ENCODE data around the gene KCNQ4. TPM values are rescaled to one million over a fixed set of nuclear protein-coding genes. Genes with fewer than 3 reads are reported as not detected.
A peak's percentile ranks its signal among the peaks of the same experiment; 100 is the strongest.

Gene KCNQ4
- total RNA-seq, 1 experiment from 2014 or later = not detected

DNA sequence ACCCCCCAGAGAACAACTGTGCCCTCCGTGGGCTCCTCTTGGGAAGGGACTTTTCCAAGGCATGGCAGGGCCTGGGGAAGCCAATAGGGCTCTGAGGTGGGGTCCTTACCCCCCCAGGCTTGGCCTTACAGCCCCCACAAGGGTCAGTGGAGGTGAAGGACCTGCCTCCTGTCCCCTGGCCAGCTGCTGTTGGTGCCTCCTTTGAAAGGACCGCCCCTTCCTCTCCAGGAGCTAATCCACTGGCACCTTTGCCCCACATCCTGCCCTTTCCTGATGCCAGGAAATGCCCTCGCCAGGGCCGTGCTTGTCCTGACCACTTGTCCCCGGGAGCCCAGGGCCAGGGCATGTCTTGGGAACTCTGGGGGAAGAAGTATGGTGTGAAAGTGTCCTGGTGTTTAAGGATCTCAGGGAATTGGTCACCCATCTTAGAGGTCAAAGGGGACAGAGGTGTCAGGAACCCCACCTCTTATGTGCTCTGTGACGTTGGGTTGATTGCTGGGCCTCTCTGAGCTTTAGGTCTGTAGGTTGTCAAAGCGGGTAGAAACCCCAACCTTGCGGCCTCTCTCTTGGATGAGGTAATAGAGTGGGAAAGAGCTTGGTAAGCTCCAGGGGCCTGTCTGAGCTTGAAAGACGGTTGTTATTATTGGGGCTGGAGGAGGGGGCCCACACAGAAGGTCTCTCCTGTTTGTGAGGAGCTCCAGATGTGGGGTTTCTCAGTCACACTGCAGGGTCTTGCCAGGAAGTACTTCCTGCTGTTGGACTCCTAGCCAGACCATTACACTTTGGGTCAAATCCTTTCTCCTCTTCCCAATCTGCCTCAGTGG lies 2.8 kb downstream of the KCNQ4 start:
- DNase-seq = no peak

DNA sequence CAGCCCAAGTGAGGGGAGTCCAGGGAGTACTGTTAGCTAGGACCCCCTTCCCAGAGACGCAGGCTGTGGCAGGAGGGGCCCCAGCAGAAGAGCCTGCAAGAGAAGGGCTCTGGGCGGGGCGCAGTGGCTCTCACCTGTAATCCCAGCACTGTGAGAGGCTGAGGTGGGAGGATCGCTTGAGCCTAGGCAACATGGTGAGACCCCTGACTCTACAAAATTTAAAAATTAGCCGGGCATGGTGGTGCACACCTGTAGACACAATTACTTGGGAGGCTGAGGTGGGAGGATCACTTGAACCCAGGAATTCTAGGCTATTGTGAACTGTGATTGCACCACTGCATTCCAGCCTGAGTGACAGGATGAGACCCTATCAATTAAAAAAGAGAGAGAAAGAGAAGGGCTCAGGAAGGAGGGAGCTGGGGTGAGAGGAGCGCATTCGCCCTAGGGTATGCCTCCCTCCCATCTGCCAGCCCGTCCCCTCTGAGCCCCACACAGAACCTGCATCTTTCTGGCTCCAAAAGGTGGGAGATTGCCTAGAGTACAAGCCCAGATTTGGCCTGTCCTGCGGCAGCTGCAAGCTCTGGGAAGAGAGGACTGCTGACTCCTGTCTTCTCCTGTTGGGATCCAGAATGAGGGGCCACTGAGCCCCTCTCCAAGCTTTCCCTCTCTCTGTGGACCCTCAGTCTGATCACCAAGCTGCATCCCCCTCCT lies 3.6 kb downstream of the KCNQ4 start:
- no peaks in the 10 kb centered on the region for H3K27me3 ChIP-seq
- H3K36me3 ChIP-seq = no peaks in the 10 kb centered on the region
- no peak for DNase-seq
- no peaks in the 10 kb centered on the region for H3K9me3 ChIP-seq
- H3K4me3 ChIP-seq = no peak overlapping the region

More for the DNA sequence above, 2.8 kb downstream of the KCNQ4 start:
- no peaks in the 10 kb centered on the region for H3K9me3 ChIP-seq
- H3K4me3 ChIP-seq = no peak overlapping the region
- no peaks in the 10 kb centered on the region for H3K27me3 ChIP-seq
- H3K36me3 ChIP-seq = no peaks in the 10 kb centered on the region

DNA sequence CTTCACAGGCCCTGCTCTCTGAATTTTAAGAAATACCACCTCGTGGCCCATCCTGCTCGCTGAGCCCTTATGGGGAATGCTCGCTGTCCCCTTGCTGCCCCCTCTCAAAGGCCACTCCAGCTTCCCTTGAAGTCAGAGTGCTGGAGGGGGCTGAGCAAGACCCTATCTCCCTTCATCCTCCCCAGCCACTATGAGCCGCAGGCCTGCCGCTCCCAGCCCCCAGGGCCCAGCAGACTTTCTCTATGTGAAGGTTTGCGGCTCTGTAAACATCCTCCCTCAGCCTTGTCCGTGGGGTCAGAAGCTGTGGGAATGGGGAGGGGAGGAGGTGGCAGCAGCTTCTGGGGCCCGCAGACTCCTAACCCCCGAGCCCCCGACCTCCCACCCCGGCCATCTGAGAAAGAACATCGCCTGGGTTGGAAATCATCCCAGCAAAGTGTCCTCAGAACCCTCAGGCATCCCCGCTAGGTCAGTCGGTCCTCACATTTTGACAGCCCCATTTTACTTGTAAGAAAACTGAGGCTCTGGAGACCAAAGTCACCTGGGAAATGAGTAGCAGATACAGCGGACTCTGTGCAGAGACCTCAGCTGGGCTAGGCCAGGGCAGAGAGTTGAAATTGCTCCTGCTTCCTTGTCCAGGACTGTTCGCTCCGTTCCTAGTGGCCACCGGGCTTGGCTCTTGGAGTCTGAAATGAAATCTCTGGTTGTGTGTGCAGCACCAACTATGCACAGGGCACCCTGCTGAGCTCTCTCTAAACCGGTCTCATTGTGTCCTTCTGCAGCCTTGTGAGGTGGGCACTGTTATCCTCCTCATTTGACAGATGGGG lies 4.4 kb downstream of the KCNQ4 start:
- Histone ChIP-seq H3K27me3 (no peaks in the 10 kb centered on the region), H3K36me3 (no peaks in the 10 kb centered on the region), H3K4me3 (no peak overlapping the region), H3K9me3 (no peaks in the 10 kb centered on the region)
- DNase-seq = no peak

DNA sequence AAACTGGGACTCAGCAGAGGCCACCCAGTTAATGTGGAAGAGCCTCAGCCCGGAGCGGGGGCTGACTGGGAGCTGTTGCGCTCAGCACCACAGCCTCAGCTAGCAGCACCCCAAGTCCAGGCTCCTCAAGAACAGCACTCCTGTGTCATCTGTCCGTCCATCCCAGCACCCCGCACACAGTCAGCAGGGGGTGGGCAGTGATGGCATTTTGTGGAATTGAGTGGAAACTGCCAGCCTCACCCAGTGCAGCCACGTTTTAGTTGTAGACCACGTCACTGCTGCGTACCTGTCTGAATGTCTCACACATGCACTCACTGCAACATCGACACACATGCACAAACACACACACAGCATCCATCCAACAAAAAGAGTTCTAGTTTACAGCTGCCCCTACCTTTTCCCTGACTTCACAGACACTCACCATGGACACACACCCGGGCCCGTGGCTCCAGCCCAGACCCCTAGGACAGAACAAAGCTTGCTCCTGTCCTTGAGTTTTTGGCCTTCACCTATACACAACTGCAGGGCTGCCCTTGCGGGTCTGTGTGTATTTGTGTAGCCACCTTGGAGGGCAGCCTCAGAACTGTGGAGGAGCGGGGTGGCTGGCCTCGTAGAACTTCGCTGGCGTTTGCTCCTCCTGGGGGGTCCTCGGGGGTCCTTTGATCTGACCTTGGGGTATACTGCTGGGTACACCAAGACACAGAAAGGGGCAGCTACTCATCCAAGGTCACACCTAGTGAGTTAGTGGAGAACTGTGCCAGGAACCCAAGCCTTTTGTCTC lies 5.2 kb downstream of the KCNQ4 start:
- Histone ChIP-seq H3K36me3 (no peaks in the 10 kb centered on the region), H3K4me3 (no peak overlapping the region), H3K27me3 (no peaks in the 10 kb centered on the region), H3K9me3 (no peaks in the 10 kb centered on the region)
- no peak for DNase-seq

DNA sequence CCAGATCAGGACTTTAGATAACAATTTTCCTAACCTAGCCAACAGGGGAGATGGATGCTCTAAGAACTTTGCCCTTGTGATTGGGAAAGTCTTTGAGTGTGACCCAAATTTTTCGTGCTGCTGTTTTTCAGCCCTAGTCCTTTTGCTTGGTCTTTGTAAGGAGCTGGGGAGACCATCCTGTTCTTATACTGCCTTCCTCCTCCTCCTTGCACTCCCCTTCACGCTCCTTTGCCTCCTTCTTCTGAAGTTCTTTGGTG lies 5.7 kb downstream of the KCNQ4 start:
- Histone ChIP-seq H3K36me3 (no peaks in the 10 kb centered on the region), H3K9me3 (no peaks in the 10 kb centered on the region), H3K27me3 (no peaks in the 10 kb centered on the region), H3K4me3 (no peak overlapping the region)
- no peak for DNase-seq

DNA sequence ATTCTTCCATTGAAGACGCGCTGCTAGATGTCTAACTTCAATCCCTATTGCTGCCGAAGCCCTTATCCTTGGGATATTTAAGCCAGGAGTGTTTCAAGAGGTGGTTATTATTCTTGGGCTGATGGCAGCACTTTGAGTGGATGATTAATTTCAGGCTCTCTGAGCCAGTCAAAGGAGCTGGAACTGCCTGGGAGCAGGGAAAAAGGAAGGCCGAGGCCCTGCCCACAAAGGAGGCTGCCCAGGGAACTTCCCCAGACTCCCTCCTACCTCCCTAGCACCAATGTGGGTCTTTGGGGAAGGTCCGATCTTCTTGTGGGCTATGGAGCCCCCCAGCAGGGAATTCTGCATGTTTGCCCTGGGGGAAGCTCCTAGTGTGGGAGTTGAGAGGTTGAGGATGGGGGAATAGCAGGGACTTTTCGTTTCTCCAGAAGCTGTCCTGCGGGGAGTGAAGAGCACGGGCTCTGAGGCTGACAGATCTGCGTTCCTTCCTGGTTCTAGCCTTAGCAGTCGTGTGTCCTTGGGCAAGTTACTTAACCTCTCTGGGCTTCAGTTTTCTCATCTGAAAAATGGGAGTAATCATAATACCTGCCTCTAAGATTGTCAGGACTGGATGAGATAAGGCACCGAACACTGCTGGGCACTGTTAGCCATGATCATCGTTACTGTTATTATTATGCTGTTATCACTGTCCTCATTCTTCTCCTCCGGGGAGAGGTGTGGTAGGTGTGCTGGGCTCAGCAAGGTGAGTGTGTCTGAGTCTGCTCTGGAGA lies 6.3 kb downstream of the KCNQ4 start:
- Histone ChIP-seq H3K27me3 (no peaks in the 10 kb centered on the region), H3K4me3 (no peak overlapping the region), H3K36me3 (no peaks in the 10 kb centered on the region), H3K9me3 (no peaks in the 10 kb centered on the region)
- no peak for DNase-seq

DNA sequence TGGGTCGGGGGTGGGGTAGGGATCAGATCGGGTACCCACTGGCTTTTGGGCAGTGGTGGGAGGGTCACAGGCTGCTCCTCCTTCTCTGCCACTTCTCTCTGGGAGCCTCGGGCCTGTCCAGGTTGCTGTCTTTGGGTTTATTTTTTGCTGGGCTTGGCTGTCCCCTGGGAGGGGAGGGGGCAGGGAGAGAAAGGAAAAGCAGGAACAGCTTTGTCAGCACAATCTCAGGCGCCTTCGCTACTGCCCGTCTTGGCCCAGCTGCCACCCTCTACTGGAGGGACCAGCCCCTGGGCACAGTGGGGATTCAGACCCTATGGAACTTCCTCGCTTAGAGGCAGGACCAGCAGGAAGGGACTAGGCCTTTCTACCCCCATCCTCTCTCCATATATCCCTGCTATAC lies 8.4 kb downstream of the KCNQ4 start:
- Histone ChIP-seq H3K4me3 (no peak overlapping the region), H3K27me3 (no peaks in the 10 kb centered on the region), H3K9me3 (no peaks in the 10 kb centered on the region), H3K36me3 (no peaks in the 10 kb centered on the region)
- DNase-seq = no peak

DNA sequence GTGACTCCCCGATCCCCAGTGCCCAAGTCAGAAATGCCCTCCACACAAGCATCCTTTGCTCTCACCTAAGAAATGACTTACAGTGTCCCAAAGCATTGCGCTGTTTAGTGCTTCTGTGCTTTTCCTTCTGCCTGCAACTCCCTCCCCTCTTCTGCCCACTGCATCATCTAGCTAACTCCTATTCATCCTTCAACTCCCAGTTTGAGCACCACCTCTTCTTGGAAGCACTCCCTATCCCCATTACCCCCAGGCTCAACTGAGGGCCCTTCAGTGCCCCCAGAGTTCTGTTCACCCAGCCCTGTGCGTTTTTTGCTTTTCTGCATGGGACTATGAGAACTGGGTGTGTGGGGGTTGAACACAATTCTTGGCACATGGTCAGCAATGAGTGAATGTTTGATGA lies 10.0 kb downstream of the KCNQ4 start:
- Histone ChIP-seq H3K27me3 (no peaks in the 10 kb centered on the region), H3K36me3 (no peaks in the 10 kb centered on the region), H3K4me3 (no peak overlapping the region), H3K9me3 (no peaks in the 10 kb centered on the region)
- DNase-seq = no peak

DNA sequence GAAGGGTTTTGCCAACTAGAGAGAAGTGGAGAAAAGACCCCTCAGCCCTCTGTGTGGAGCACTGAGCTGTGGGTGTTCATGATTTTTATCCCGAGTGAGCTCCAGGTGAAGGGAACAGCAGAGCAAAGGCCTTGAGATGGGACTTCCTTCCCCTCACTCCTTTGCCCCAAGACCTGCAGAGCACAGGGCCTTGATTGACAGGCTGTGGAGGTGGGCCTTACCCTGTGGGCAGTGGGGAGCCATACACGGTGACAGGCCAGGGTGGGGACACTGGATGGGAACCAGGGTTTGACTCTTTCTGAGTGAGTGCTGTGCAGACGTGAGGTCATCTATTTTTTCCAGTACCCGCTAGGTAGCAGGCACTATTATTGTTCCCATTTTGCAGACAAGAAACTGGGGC lies 10.5 kb downstream of the KCNQ4 start:
- Histone ChIP-seq H3K27me3 (no peaks in the 10 kb centered on the region), H3K9me3 (no peaks in the 10 kb centered on the region), H3K36me3 (no peaks in the 10 kb centered on the region), H3K4me3 (no peak overlapping the region)
- no peak for DNase-seq

DNA sequence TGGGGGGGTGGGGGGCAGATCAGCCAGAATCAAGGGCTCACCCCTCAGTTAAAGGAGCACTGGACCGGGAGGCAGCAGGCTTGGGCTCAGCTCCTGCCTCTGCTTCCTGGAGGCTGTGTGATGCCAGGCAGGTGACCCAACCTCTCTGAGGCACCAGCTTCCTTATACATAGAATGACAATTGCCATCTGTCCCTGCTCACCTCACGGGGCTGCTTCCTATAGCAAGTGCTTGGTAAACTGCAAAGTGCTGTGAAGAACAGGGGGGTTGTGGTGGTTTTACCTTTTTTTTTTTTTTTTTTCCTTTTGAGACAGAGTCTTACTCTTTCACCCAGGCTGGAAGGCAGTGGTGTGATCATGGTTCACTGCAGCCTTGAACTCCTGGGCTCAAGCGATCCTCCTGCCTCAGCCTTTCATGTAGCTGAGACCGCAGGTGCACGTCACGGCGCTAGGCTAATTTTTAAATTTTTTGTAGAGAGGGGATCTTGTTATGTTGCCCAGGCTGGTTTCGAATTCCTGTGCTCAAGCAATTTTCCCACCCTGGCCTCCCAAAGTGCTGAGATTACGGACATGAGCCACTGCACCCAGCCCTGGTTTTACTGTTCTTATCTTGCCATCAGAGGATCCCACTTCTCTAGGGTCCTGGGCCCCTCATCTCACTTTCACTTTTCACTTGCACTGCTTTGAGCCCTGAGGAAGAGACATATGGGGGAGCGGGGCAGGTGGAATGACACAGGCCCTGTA lies 11.6 kb downstream of the KCNQ4 start:
- no peak overlapping the region for H3K4me3 ChIP-seq
- H3K27me3 ChIP-seq = no peaks in the 10 kb centered on the region
- DNase-seq = no peak
- H3K36me3 ChIP-seq = no peaks in the 10 kb centered on the region
- H3K9me3 ChIP-seq = no peaks in the 10 kb centered on the region

DNA sequence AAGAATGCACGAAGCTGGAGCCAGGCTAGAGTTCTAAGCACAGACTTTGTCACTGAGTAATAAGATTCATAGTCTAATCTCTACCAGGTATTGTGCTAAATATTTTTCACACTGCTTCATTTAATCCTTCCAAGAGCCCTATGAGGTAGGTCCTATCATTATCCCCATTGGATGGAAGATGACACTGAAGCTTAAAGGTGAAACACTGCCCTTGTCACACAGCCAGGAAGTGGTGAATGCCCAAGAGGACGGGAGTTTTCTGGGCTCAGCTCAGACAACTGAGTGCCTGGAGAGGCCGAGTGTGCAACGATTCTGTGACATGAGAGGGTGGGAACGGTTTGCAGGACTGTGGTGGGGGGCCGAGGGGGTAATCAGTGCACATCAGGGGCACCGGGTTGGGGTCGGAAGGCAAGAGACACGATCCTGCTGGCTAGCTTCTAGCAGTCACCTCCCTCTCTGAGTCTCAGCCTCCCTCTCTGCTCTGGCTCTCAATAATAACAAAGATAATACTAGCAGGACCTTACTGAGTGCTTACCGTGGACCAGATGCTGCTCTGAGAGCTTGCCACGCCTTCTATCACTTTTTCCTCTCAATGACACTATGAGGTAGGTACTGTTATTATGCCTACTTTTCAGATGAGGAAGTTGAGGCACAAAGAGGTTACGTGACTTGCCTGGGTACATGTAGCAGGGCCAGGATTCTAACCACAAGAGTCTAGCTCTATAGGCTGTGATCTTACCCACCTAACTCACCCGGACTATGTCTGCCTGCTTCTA lies 12.4 kb downstream of the KCNQ4 start:
- no peak for DNase-seq
- no peak overlapping the region for H3K4me3 ChIP-seq
- H3K27me3 ChIP-seq = no peaks in the 10 kb centered on the region
- no peaks in the 10 kb centered on the region for H3K9me3 ChIP-seq
- no peaks in the 10 kb centered on the region for H3K36me3 ChIP-seq

DNA sequence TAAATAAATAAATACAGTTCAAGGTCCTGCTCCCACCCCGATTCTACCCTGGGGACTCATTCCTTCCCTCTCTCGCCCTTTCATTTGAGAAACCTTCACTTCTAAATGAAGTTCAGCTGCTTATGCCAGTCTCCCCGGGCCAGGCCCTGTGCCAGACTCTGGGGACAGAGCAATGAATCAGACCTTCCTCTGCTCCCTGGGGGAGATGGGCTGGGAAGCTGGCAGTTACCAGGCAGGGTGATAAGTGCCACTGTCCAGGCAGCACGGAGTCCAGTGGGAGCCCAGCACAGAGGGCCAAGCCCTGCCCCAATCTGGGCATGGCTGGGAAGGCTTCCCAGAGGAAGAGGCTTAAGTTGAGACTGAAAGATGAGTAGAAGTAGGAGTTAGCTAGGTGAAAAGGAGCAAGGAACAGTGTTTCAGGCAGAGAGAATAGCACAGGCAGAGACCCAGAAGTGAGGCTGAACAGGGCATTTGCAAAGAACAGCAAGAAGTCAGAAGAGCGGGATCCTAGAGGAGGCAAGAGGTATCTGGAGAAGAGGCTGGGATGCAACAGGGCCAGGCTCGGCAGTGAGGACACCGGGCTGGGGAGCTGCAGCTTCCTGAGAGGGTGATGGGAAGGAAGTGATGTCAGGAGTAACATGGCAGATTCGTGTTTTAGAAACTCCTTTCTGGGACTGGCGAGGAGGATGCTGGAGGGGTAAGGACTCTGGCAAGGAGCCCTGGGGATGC lies 13.5 kb downstream of the KCNQ4 start:
- Histone ChIP-seq H3K27me3 (no peaks in the 10 kb centered on the region), H3K9me3 (no peaks in the 10 kb centered on the region), H3K36me3 (no peaks in the 10 kb centered on the region), H3K4me3 (no peak overlapping the region)
- peak; percentile 63 for DNase-seq

DNA sequence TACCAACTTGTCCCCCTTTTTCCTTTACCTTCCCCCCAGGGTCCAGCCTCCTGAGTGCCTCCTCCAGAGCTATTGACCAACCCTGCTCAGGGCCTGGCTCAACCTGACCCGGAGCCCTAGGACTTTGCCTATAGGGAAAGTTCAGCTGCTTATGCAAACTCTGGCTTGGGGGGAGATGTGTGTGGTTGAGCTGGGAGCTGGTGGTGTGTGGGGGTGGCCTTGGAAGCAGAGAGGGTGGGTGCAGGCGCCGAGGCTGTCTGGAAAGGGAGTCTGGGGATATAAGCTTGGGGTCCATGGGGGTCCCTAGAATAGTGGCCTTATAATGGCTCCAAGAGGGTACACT lies 14.1 kb downstream of the KCNQ4 start:
- H3K4me3 ChIP-seq = no peak overlapping the region
- no peaks in the 10 kb centered on the region for H3K36me3 ChIP-seq
- H3K9me3 ChIP-seq = no peaks in the 10 kb centered on the region
- no peak for DNase-seq
- no peaks in the 10 kb centered on the region for H3K27me3 ChIP-seq

DNA sequence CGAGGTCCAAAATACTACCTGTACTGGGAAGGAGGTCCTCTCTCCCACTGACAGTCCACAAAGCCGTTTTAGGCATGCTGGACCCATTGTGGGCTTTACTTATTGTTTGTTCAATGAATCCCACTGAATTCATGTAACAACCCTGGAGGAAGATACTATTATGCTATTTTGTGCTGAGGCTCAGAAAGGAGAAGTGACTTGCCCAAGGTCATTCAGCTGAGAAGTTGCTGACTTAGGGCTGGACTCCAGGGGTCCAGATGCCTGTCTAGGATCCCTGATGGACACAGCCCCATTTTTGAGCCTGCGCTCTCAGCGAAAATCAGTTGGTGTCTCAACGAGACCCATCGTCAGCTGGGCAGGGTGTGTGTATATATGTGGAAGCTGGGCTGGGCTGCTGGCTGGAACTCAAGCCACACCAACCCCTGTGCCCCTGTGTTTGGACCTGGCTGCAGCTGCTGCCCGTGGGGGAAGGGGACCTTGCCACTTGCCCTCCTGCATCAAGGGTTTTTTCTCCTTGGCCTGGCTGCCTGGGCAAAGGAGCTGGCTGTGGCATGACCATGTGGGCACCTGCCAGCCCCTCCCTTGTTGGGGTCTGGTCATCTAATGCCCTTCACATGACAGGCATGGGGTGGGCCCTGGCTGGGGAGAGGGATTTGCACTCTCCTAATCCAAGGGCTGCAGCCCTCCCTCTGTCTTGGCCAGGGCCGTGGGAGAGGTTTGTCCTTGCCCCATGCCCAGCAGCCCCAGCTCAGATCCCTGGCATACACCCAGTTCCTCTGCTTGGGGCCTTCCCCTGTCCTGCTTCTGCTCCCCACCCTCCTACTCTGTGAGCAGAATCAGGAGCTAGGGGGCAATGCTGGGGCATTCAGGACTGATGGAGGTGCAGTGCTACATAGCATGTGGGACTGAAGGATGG lies 15.0 kb downstream of the KCNQ4 start:
- no peaks in the 10 kb centered on the region for H3K27me3 ChIP-seq
- H3K9me3 ChIP-seq = no peaks in the 10 kb centered on the region
- no peak overlapping the region for H3K4me3 ChIP-seq
- H3K36me3 ChIP-seq = no peaks in the 10 kb centered on the region
- no peak for DNase-seq
